PFSK-1 (cell line): ENCODE data around the gene SPEG.

Experiments used
- FOXP2 ChIP-seq: optimal IDR thresholded peaks from 2 replicates; pipeline ENCODE3; 2011; ENCODE audit warnings: borderline replicate concordance, control low read depth, inconsistent platforms; ENCODE audit not compliant: insufficient read depth; ENCODE audit errors: extremely low read length, extremely low read depth
- POLR2AphosphoS5 ChIP-seq: IDR thresholded peaks from 2 replicates; pipeline ENCODE4 v1.6.1; 2012; ENCODE audit warnings: low read depth, mild to moderate bottlenecking, control low read depth, low read length, moderate library complexity
- REST ChIP-seq, 2 experiments: IDR thresholded peaks; 2 replicates each; pipeline versions ENCODE4 v1.6.1 to v1.8.0; 2011 to 2012; ENCODE audit warnings: low read depth in 2 of 2, low read length in 2 of 2, control low read depth in 1 of 2, inconsistent platforms in 1 of 2, mild to moderate bottlenecking in 1 of 2, moderate library complexity in 1 of 2; ENCODE audit not compliant: insufficient read depth in 1 of 2
- SIN3A ChIP-seq: IDR thresholded peaks from 2 replicates; pipeline ENCODE4 v1.6.1; 2012; ENCODE audit warnings: mild to moderate bottlenecking, low read length, moderate library complexity, borderline replicate concordance; ENCODE audit not compliant: insufficient read depth
- TAF1 ChIP-seq: IDR thresholded peaks from 2 replicates; pipeline ENCODE4 v1.6.1; 2012; ENCODE audit warnings: low read length, control low read depth, borderline replicate concordance; ENCODE audit not compliant: insufficient read depth

The SPEG gene

GRCh38 chr2:219419012-219419324 is 15.7 kb upstream of the SPEG start:
- TF ChIP-seq FOXP2 (no peak), REST (IDR thresholded peaks at IDR 0.05; ENCODE audit: insufficient read depth in 1 of 2, low read depth in 2 of 2, low read length in 2 of 2) (no peak), POLR2AphosphoS5 (no peak), SIN3A (no peak), TAF1 (no peak)

- no peak for TF ChIP-seq FOXP2
- TF ChIP-seq SIN3A = no peak
- TF ChIP-seq TAF1 = no peak
- no peak for TF ChIP-seq POLR2AphosphoS5
- TF ChIP-seq REST (IDR thresholded peaks at IDR 0.05; ENCODE audit: insufficient read depth in 1 of 2, low read depth in 2 of 2, low read length in 2 of 2) = no peak
These were observed 15.1 kb upstream of the SPEG start for GRCh38 chr2:219419331-219420197.

GRCh38 chr2:219420687-219421086 is 14.0 kb upstream of the SPEG start:
- no peak for TF ChIP-seq POLR2AphosphoS5
- no peak for TF ChIP-seq REST (IDR thresholded peaks at IDR 0.05; ENCODE audit: insufficient read depth in 1 of 2, low read depth in 2 of 2, low read length in 2 of 2)
- no peak for TF ChIP-seq FOXP2

GRCh38 chr2:219421323-219421722 is 13.3 kb upstream of the SPEG start:
- no peak for TF ChIP-seq POLR2AphosphoS5

GRCh38 chr2:219422952-219423534 is 11.6 kb upstream of the SPEG start:
- TF ChIP-seq POLR2AphosphoS5 (no peak), FOXP2 (no peak), REST (IDR thresholded peaks at IDR 0.05; ENCODE audit: insufficient read depth in 1 of 2, low read depth in 2 of 2, low read length in 2 of 2) (no peak), SIN3A (no peak), TAF1 (no peak)
